Stimulated activated CD8-positive, alpha-beta memory T cell treated with anti-CD3 and anti-CD28 coated beads, Interleukin-4, amount 100 ng/mL, for 1 hour (primary cell): Measurements from ENCODE around the gene ASAH2.

ENCODE experiments used
- DNase-seq, 2 donors: peaks; one replicate each; pipeline ENCODE4 v3.0.0-alpha.2; 2020; ENCODE audit warnings: low read depth in 2 of 2, low spot score in 1 of 2

ASAH2 gene

DNA sequence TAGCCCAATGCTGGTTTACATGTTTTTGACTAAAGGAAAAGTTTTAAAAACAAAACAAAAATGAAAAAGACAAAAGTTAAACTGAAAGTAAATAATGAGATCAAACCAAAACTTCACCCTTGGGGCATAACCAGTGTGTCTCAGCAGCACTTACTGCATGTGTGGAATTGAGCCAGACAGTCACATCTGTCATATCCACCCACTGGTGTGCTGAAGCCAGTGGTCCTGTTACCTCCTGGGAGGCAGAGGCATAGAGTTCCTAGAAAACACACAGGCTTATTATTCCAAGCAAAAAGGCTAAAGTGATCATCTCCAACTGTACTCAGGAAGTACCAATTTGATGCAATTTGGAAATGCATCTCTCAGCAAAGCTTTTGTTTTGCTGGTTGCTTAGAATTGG, 40.4 kb downstream of the ASAH2 start:
- DNase-seq = no peak
